Keratinocyte (primary cell): ENCODE measurements around the gene RNLS. TPM values are rescaled to one million over a fixed set of nuclear protein-coding genes. Genes with fewer than 3 reads are reported as not detected.

ENCODE experiments used
- DNase-seq: peaks from one replicate; pipeline ENCODE4 v3.0.0-alpha.2; 2011; ENCODE audit warnings: low read depth, missing footprints, low spot score
- FAIRE-seq: peaks from 2 replicates; lab custom pipeline; 2011; peaks lifted over from hg19 to GRCh38; lab: Jason Lieb, UNC
- H2AFZ ChIP-seq: 2 replicates; pipeline ENCODE4 v1.6.0; 2012; ENCODE audit warnings: low read length, control low read depth, inconsistent platforms; ENCODE audit not compliant: control insufficient read depth
- H3K27ac ChIP-seq: 2 replicates; pipeline ENCODE4 v1.5.1; 2011; ENCODE audit warnings: low read length; ENCODE audit not compliant: control insufficient read depth, insufficient read depth
- H3K27me3 ChIP-seq: 3 replicates; pipeline ENCODE4 v1.6.0; 2011; ENCODE audit warnings: low read length; ENCODE audit not compliant: control insufficient read depth, insufficient read depth; ENCODE audit errors: extremely low read depth
- H3K36me3 ChIP-seq, 2 experiments: 2 replicates in 1 of 2; 3 replicates in 1 of 2; pipeline ENCODE4 v1.5.1; 2011; ENCODE audit warnings: low read length in 2 of 2, mild to moderate bottlenecking in 1 of 2; ENCODE audit not compliant: control insufficient read depth in 2 of 2, insufficient read depth in 2 of 2; ENCODE audit errors: extremely low read depth in 1 of 2
- H3K4me1 ChIP-seq: 3 replicates; pipeline ENCODE4 v1.5.1; 2011; ENCODE audit warnings: low read length; ENCODE audit not compliant: control insufficient read depth, insufficient read depth; ENCODE audit errors: extremely low read depth
- H3K4me2 ChIP-seq: 3 replicates; pipeline ENCODE4 v1.6.0; 2011; ENCODE audit warnings: low read depth, low read length; ENCODE audit not compliant: control insufficient read depth, insufficient read depth; ENCODE audit errors: extremely low read depth
- H3K4me3 ChIP-seq, 3 experiments: fragments of 200-600 bp in 1 of 3; sonication (generic) in 1 of 3; 2 replicates in 2 of 3; 3 replicates in 1 of 3; pipeline ENCODE4 v1.5.1; 2011 to 2016; ENCODE audit warnings: low read length in 3 of 3, mild to moderate bottlenecking in 3 of 3, control low read depth in 2 of 3, inconsistent platforms in 1 of 3, low read depth in 1 of 3, mixed read lengths in 1 of 3, mixed run types in 1 of 3, moderate library complexity in 1 of 3; ENCODE audit not compliant: control insufficient read depth in 2 of 3, insufficient read depth in 2 of 3; ENCODE audit errors: extremely low read depth in 1 of 3
- H3K79me2 ChIP-seq: 2 replicates; pipeline ENCODE4 v1.6.0; 2012; ENCODE audit warnings: low read length; ENCODE audit not compliant: control insufficient read depth, insufficient read depth
- H3K9ac ChIP-seq: 3 replicates; pipeline ENCODE4 v1.6.0; 2011; ENCODE audit warnings: low read length; ENCODE audit not compliant: control insufficient read depth, insufficient read depth; ENCODE audit errors: extremely low read depth
- H3K9me1 ChIP-seq: 3 replicates; pipeline ENCODE4 v1.6.0; 2011; ENCODE audit warnings: low read length; ENCODE audit not compliant: control insufficient read depth, insufficient read depth; ENCODE audit errors: extremely low read depth
- H3K9me3 ChIP-seq: 2 replicates; pipeline ENCODE4 v1.5.1; 2012; ENCODE audit warnings: low read depth, low read length; ENCODE audit not compliant: control insufficient read depth
- H4K20me1 ChIP-seq: 3 replicates; pipeline ENCODE4 v1.6.0; 2011; ENCODE audit warnings: low read length; ENCODE audit not compliant: control insufficient read depth, insufficient read depth; ENCODE audit errors: extremely low read depth
- EZH2 ChIP-seq: IDR thresholded peaks from one replicate; pipeline ENCODE4 v1.6.1; 2012; ENCODE audit warnings: inconsistent platforms, mild to moderate bottlenecking, low read length, moderate library complexity
- dilution Hi-C: fragments of 300-500 bp; cut with MboI; formaldehyde crosslinking; loops from one replicate; pipeline ENCODE4 v1.7.0; 2020; ENCODE audit warnings: low sequenced_read_pairs; ENCODE audit not compliant: extremely low pct_ligation_motif_present
- polyA plus RNA-seq, 5 experiments: library from polyadenylated mRNA; depleted of rRNA in 3 of 5; stranded (reverse) in 3 of 5; stranded (forward) in 1 of 5; unstranded in 1 of 5; fragments of >200 nt; gene quantifications; 1 replicate in 1 of 5; 2 replicates in 3 of 5; 3 replicates in 1 of 5; pipeline versions ENCODE4 v1.2.1 to v1.2.3, GENCODE V29; 2011 to 2012; ENCODE audit warnings: missing spikeins in 2 of 5, low read depth in 1 of 5, low replicate concordance in 1 of 5
- TF ChIP-seq, protein P1 (sequence below), 3 experiments: IDR thresholded peaks in 1 of 3; conservative IDR thresholded peaks in 1 of 3; optimal IDR thresholded peaks in 1 of 3; 2 replicates in 2 of 3; 3 replicates in 1 of 3; pipeline versions ENCODE3 to v1.5.1; 2011; ENCODE audit warnings: low read length in 3 of 3, mild to moderate bottlenecking in 3 of 3, moderate library complexity in 2 of 3, control low read depth in 1 of 3, inconsistent platforms in 1 of 3; ENCODE audit not compliant: insufficient read depth in 2 of 3; ENCODE audit errors: extremely low read depth in 1 of 3

Gene RNLS
- polyA plus RNA-seq, 1 donor (not counting 4 experiments of a cell fraction or from before 2014, with no cell fraction given) = 6.8 TPM

GRCh38 chr10:88500656-88501055 is 82.5 kb downstream of the RNLS start:
- no peak overlapping the region for H3K4me2 ChIP-seq
- H3K79me2 ChIP-seq = no peaks in the 10 kb centered on the region

GRCh38 chr10:88499569-88500470 is 83.3 kb downstream of the RNLS start:
- Histone ChIP-seq H3K4me1 (peaks cover 13% of the 10 kb centered on the region), H3K9ac (no peak overlapping the region), H3K27ac (no peak overlapping the region), H3K4me2 (peak overlapping the region; percentile 35), H3K9me1 (no peaks in the 10 kb centered on the region), H3K79me2 (no peaks in the 10 kb centered on the region), H3K27me3 (no peaks in the 10 kb centered on the region), H3K9me3 (no peaks in the 10 kb centered on the region), H3K4me3 (no peak overlapping the region), H3K36me3 (no peaks in the 10 kb centered on the region), H2AFZ (no peak overlapping the region), H4K20me1 (no peaks in the 10 kb centered on the region)
- no peak for TF ChIP-seq EZH2
- TF ChIP-seq, protein P1, sequence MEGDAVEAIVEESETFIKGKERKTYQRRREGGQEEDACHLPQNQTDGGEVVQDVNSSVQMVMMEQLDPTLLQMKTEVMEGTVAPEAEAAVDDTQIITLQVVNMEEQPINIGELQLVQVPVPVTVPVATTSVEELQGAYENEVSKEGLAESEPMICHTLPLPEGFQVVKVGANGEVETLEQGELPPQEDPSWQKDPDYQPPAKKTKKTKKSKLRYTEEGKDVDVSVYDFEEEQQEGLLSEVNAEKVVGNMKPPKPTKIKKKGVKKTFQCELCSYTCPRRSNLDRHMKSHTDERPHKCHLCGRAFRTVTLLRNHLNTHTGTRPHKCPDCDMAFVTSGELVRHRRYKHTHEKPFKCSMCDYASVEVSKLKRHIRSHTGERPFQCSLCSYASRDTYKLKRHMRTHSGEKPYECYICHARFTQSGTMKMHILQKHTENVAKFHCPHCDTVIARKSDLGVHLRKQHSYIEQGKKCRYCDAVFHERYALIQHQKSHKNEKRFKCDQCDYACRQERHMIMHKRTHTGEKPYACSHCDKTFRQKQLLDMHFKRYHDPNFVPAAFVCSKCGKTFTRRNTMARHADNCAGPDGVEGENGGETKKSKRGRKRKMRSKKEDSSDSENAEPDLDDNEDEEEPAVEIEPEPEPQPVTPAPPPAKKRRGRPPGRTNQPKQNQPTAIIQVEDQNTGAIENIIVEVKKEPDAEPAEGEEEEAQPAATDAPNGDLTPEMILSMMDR (optimal IDR thresholded peaks at IDR 0.05 in 1 of 3, IDR thresholded peaks at IDR 0.05 in 1 of 3, conservative IDR thresholded peaks at IDR 0.05 in 1 of 3; ENCODE audit: extremely low read depth in 1 of 3, insufficient read depth in 2 of 3, low read length in 3 of 3) = no peak
- DNase-seq = no peak
- dilution Hi-C loops = no loop called here
- peak; percentile 49 for FAIRE-seq

More at GRCh38 chr10:88500656-88501055, 82.5 kb downstream of the RNLS start:
- Histone ChIP-seq H3K27me3 (no peaks in the 10 kb centered on the region), H3K9me1 (no peaks in the 10 kb centered on the region), H3K4me1 (peaks cover 13% of the 10 kb centered on the region), H3K4me3 (no peak overlapping the region), H3K36me3 (no peaks in the 10 kb centered on the region), H3K9ac (no peak overlapping the region), H2AFZ (no peak overlapping the region), H3K9me3 (no peaks in the 10 kb centered on the region), H4K20me1 (no peaks in the 10 kb centered on the region), H3K27ac (no peak overlapping the region)
- DNase-seq (no peak), FAIRE-seq (no peak)
- dilution Hi-C loops = no loop called here
- TF ChIP-seq EZH2 = no peak
- TF ChIP-seq, protein P1 (optimal IDR thresholded peaks at IDR 0.05 in 1 of 3, IDR thresholded peaks at IDR 0.05 in 1 of 3, conservative IDR thresholded peaks at IDR 0.05 in 1 of 3; ENCODE audit: extremely low read depth in 1 of 3, insufficient read depth in 2 of 3, low read length in 3 of 3) = no peak
